Measurements from ENCODE around the gene OR1N1.

OR1N1 gene

DNA sequence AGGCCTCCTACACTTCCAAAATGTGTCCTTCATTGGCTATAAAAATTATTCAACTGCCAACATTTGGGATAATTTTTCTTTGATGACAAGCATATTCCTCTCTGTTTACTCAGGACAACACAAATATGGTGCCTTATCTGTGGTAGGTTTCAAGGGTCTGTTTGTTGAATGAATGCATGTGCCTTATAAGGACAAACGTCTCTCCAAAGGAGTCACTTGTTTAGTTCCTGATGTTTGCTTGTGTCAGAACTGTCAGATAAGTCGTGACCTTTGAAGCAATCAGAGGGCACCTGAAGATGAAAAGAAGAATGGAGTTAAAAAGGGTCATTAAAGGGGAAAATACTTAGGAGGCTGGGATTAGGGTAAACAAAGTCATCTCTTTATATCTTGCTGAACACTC lies 20.1 kb downstream of the OR1N1 start:
- TF ChIP-seq CSRNP3 (CRISPR knock-in tag; IDR thresholded peaks at IDR 0.05), result no peak
- TF ChIP-seq ZC3H10 (CRISPR knock-in tag; IDR thresholded peaks at IDR 0.05), result no peak
- no peak for TF ChIP-seq TCF4 (CRISPR knock-in tag; IDR thresholded peaks at IDR 0.05; ENCODE audit: borderline replicate concordance)
- TF ChIP-seq ZFP3 (CRISPR knock-in tag; IDR thresholded peaks at IDR 0.05), result no peak
- no peak for TF ChIP-seq CSDC2 (CRISPR knock-in tag; IDR thresholded peaks at IDR 0.05)
- TF ChIP-seq ZFP30 (CRISPR knock-in tag; IDR thresholded peaks at IDR 0.05), result no peak
- TF ChIP-seq ESRRG (CRISPR knock-in tag; IDR thresholded peaks at IDR 0.05), result no peak
- no peak for TF ChIP-seq TOX (CRISPR knock-in tag; IDR thresholded peaks at IDR 0.05; ENCODE audit: borderline replicate concordance)
- no peak for TF ChIP-seq ARNTL (CRISPR knock-in tag; IDR thresholded peaks at IDR 0.05; ENCODE audit: borderline replicate concordance, low read depth)
- TF ChIP-seq ZNF565 (CRISPR knock-in tag; conservative IDR thresholded peaks at IDR 0.05; ENCODE audit: low read depth), result no peak
- TF ChIP-seq SNAI2 (CRISPR knock-in tag; IDR thresholded peaks at IDR 0.05), result no peak
- TF ChIP-seq GLIS3 (CRISPR knock-in tag; IDR thresholded peaks at IDR 0.05), result no peak
- no peak for TF ChIP-seq RARB (CRISPR knock-in tag; IDR thresholded peaks at IDR 0.05)
- TF ChIP-seq BACH2 (CRISPR knock-in tag; IDR thresholded peaks at IDR 0.05; ENCODE audit: borderline replicate concordance), result no peak
- TF ChIP-seq, protein P1, sequence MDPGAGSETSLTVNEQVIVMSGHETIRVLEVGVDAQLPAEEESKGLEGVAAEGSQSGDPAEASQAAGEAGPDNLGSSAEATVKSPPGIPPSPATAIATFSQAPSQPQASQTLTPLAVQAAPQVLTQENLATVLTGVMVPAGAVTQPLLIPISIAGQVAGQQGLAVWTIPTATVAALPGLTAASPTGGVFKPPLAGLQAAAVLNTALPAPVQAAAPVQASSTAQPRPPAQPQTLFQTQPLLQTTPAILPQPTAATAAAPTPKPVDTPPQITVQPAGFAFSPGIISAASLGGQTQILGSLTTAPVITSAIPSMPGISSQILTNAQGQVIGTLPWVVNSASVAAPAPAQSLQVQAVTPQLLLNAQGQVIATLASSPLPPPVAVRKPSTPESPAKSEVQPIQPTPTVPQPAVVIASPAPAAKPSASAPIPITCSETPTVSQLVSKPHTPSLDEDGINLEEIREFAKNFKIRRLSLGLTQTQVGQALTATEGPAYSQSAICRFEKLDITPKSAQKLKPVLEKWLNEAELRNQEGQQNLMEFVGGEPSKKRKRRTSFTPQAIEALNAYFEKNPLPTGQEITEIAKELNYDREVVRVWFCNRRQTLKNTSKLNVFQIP (CRISPR knock-in tag; IDR thresholded peaks at IDR 0.05; ENCODE audit: borderline replicate concordance, low read depth), result no peak
- TF ChIP-seq, protein P2, sequence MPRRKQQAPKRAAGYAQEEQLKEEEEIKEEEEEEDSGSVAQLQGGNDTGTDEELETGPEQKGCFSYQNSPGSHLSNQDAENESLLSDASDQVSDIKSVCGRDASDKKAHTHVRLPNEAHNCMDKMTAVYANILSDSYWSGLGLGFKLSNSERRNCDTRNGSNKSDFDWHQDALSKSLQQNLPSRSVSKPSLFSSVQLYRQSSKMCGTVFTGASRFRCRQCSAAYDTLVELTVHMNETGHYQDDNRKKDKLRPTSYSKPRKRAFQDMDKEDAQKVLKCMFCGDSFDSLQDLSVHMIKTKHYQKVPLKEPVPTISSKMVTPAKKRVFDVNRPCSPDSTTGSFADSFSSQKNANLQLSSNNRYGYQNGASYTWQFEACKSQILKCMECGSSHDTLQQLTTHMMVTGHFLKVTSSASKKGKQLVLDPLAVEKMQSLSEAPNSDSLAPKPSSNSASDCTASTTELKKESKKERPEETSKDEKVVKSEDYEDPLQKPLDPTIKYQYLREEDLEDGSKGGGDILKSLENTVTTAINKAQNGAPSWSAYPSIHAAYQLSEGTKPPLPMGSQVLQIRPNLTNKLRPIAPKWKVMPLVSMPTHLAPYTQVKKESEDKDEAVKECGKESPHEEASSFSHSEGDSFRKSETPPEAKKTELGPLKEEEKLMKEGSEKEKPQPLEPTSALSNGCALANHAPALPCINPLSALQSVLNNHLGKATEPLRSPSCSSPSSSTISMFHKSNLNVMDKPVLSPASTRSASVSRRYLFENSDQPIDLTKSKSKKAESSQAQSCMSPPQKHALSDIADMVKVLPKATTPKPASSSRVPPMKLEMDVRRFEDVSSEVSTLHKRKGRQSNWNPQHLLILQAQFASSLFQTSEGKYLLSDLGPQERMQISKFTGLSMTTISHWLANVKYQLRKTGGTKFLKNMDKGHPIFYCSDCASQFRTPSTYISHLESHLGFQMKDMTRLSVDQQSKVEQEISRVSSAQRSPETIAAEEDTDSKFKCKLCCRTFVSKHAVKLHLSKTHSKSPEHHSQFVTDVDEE (CRISPR knock-in tag; IDR thresholded peaks at IDR 0.05), result no peak
- no peak for ATAC-seq

DNA sequence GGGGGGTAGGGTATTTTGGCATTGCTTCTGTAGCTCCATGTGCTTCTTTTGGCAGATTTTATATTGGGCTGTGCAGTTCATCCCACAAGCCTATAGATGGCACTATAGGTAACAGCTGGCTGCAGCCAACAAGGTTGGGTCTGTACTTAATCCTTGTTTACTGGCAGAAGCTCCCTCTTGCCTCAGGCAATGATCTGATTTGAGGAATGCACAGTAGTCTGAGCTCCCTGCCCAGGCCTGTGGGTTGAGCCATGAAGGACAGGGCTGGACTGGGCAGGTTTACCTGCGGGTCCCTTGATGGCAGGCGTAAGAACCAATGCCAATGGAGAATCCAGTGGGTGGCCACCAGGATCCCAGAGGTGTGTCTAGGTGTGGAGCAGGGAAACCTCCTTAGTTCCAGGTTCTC lies 28.2 kb downstream of the OR1N1 start:
- TF ChIP-seq SNAI2 (CRISPR knock-in tag; IDR thresholded peaks at IDR 0.05) (no peak), PPARA (CRISPR knock-in tag; IDR thresholded peaks at IDR 0.05; ENCODE audit: borderline replicate concordance) (no peak), GLIS3 (CRISPR knock-in tag; IDR thresholded peaks at IDR 0.05) (no peak), ZC3H10 (CRISPR knock-in tag; IDR thresholded peaks at IDR 0.05) (no peak), ZNF70 (CRISPR knock-in tag; IDR thresholded peaks at IDR 0.05) (no peak), ZFP3 (CRISPR knock-in tag; IDR thresholded peaks at IDR 0.05) (no peak), ZNF8 (CRISPR knock-in tag; IDR thresholded peaks at IDR 0.05) (no peak), BACH2 (CRISPR knock-in tag; IDR thresholded peaks at IDR 0.05; ENCODE audit: borderline replicate concordance) (no peak), TCF4 (CRISPR knock-in tag; IDR thresholded peaks at IDR 0.05; ENCODE audit: borderline replicate concordance) (no peak)
- TF ChIP-seq, protein P2 (CRISPR knock-in tag; IDR thresholded peaks at IDR 0.05), result no peak
- TF ChIP-seq, protein P3, sequence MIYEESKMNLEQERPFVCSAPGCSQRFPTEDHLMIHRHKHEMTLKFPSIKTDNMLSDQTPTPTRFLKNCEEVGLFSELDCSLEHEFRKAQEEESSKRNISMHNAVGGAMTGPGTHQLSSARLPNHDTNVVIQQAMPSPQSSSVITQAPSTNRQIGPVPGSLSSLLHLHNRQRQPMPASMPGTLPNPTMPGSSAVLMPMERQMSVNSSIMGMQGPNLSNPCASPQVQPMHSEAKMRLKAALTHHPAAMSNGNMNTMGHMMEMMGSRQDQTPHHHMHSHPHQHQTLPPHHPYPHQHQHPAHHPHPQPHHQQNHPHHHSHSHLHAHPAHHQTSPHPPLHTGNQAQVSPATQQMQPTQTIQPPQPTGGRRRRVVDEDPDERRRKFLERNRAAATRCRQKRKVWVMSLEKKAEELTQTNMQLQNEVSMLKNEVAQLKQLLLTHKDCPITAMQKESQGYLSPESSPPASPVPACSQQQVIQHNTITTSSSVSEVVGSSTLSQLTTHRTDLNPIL (CRISPR knock-in tag; IDR thresholded peaks at IDR 0.05; ENCODE audit: low read depth), result no peak
- peak; percentile 86 for ATAC-seq

- no peak for ATAC-seq
- TF ChIP-seq, protein P4, sequence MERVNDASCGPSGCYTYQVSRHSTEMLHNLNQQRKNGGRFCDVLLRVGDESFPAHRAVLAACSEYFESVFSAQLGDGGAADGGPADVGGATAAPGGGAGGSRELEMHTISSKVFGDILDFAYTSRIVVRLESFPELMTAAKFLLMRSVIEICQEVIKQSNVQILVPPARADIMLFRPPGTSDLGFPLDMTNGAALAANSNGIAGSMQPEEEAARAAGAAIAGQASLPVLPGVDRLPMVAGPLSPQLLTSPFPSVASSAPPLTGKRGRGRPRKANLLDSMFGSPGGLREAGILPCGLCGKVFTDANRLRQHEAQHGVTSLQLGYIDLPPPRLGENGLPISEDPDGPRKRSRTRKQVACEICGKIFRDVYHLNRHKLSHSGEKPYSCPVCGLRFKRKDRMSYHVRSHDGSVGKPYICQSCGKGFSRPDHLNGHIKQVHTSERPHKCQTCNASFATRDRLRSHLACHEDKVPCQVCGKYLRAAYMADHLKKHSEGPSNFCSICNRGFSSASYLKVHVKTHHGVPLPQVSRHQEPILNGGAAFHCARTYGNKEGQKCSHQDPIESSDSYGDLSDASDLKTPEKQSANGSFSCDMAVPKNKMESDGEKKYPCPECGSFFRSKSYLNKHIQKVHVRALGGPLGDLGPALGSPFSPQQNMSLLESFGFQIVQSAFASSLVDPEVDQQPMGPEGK (CRISPR knock-in tag; IDR thresholded peaks at IDR 0.05; ENCODE audit: borderline replicate concordance), result no peak
- TF ChIP-seq ARNTL (CRISPR knock-in tag; IDR thresholded peaks at IDR 0.05; ENCODE audit: borderline replicate concordance, low read depth), result no peak
- no peak for TF ChIP-seq ESRRG (CRISPR knock-in tag; IDR thresholded peaks at IDR 0.05)
- no peak for TF ChIP-seq ZNF565 (CRISPR knock-in tag; conservative IDR thresholded peaks at IDR 0.05; ENCODE audit: low read depth)
- no peak for TF ChIP-seq ZNF8 (CRISPR knock-in tag; IDR thresholded peaks at IDR 0.05)
- TF ChIP-seq OSR1 (CRISPR knock-in tag; IDR thresholded peaks at IDR 0.05), result no peak
- TF ChIP-seq GLIS3 (CRISPR knock-in tag; IDR thresholded peaks at IDR 0.05), result no peak
Measured at GRCh38 chr9:122479062-122479461, 48.0 kb downstream of the OR1N1 start.
